H1 (cell line): ENCODE results near the gene SQOR. TPM values are rescaled to one million over a fixed set of nuclear protein-coding genes. Genes with fewer than 3 reads are reported as not detected.

Experiments
- CTCF ChIA-PET: fragments of 300-600 bp; sonication (Branson Sonifier 250); formaldehyde crosslinking; loops from one replicate; lab custom pipeline; 2021; ENCODE audit not compliant: partially characterized antibody; lab: Charles Lee
- POLR2A ChIA-PET: fragments of 300-600 bp; sonication (Branson Sonifier 250); formaldehyde crosslinking; loops from one replicate; lab custom pipeline; 2021; ENCODE audit warnings: inconsistent platforms; ENCODE audit not compliant: partially characterized antibody; lab: Charles Lee
- DNase-seq, 2 experiments: peaks; one replicate each; pipeline versions ENCODE4 v3.0.0 to v3.0.0-alpha.2; 2010 to 2022; ENCODE audit warnings: low spot score in 2 of 2, low read depth in 1 of 2, mixed read lengths in 1 of 2
- FAIRE-seq: peaks from 2 replicates; lab custom pipeline; 2011; peaks lifted over from hg19 to GRCh38; lab: Jason Lieb, UNC
- H2AFZ ChIP-seq: 2 replicates; pipeline ENCODE4 v1.8.1; 2012; ENCODE audit warnings: low read length, inconsistent platforms
- H2AK5ac ChIP-seq: 2 replicates; pipeline ENCODE4 v1.6.1; 2013; ENCODE audit warnings: low read depth, low read length
- H2BK120ac ChIP-seq: replicated peaks from 2 replicates; pipeline ENCODE3; 2013; ENCODE audit warnings: low read depth, low read length, inconsistent platforms
- H2BK12ac ChIP-seq: 2 replicates; pipeline ENCODE4 v1.6.1; 2013; ENCODE audit warnings: low read depth, low read length
- H2BK15ac ChIP-seq: 2 replicates; pipeline ENCODE4 v1.6.1; 2013; ENCODE audit warnings: low read length
- H2BK20ac ChIP-seq: 2 replicates; pipeline ENCODE4 v1.6.1; 2013; ENCODE audit warnings: low read length
- H2BK5ac ChIP-seq: 2 replicates; pipeline ENCODE4 v1.6.1; 2013; ENCODE audit warnings: low read depth, low read length
- H3K14ac ChIP-seq: 2 replicates; pipeline ENCODE4 v1.6.1; 2013; ENCODE audit warnings: inconsistent platforms; ENCODE audit not compliant: insufficient read length
- H3K18ac ChIP-seq: 2 replicates; pipeline ENCODE4 v1.6.1; 2013; ENCODE audit warnings: low read length; ENCODE audit errors: extremely low read depth
- H3K23ac ChIP-seq: 2 replicates; pipeline ENCODE4 v1.6.1; 2013; ENCODE audit warnings: inconsistent platforms; ENCODE audit not compliant: insufficient read length
- H3K23me2 ChIP-seq: 2 replicates; pipeline ENCODE4 v1.6.1; 2013; ENCODE audit warnings: low read depth, low read length
- H3K27ac ChIP-seq: 2 replicates; pipeline ENCODE4 v1.6.1; 2011; ENCODE audit warnings: low read depth, low read length, inconsistent platforms
- H3K27me3 ChIP-seq, 4 experiments: replicated peaks in 1 of 4; 1 replicate in 1 of 4; 2 replicates in 3 of 4; pipeline versions ENCODE4 v1.6.1 to v1.8.1; 2011 to 2013; ENCODE audit warnings: low read length in 3 of 4, mild to moderate bottlenecking in 3 of 4, inconsistent platforms in 2 of 4, mixed read lengths in 2 of 4, moderate library complexity in 1 of 4; ENCODE audit not compliant: control insufficient read depth in 3 of 4, insufficient read depth in 3 of 4; ENCODE audit errors: extremely low read depth in 1 of 4
- H3K36me3 ChIP-seq, 4 experiments: 2 replicates each; pipeline versions ENCODE4 v1.6.1 to v1.8.1; 2011 to 2013; ENCODE audit warnings: mild to moderate bottlenecking in 4 of 4, low read length in 3 of 4, moderate library complexity in 2 of 4, control low read depth in 1 of 4, inconsistent platforms in 1 of 4; ENCODE audit not compliant: insufficient read depth in 4 of 4, control insufficient read depth in 2 of 4
- H3K4ac ChIP-seq: replicated peaks from 2 replicates; pipeline ENCODE3; 2013; ENCODE audit warnings: low read length, low read depth, mixed read lengths, inconsistent platforms; ENCODE audit not compliant: insufficient read length
- H3K4me1 ChIP-seq, 4 experiments: replicated peaks in 1 of 4; 1 replicate in 1 of 4; 2 replicates in 3 of 4; pipeline versions ENCODE4 v1.6.1 to v1.8.1; 2011 to 2013; ENCODE audit warnings: low read length in 3 of 4, inconsistent platforms in 2 of 4, mixed read lengths in 1 of 4; ENCODE audit not compliant: insufficient read depth in 4 of 4, control insufficient read depth in 3 of 4
- H3K4me2 ChIP-seq, 2 experiments: 2 replicates each; pipeline versions ENCODE4 v1.6.1 to v1.8.1; 2011 to 2013; ENCODE audit warnings: low read depth in 2 of 2, low read length in 2 of 2, control low read depth in 1 of 2, inconsistent platforms in 1 of 2, mild to moderate bottlenecking in 1 of 2; ENCODE audit not compliant: insufficient read depth in 1 of 2
- H3K4me3 ChIP-seq, 4 experiments: fragments of 200-600, 300-600 bp in 1 of 4; sonication (generic), shearing (Covaris generic), sonication (Bioruptor Twin) in 1 of 4; 2 replicates each; pipeline versions ENCODE4 v1.5.1 to v1.8.1; 2011 to 2016; ENCODE audit warnings: low read length in 4 of 4, low read depth in 3 of 4, control low read depth in 2 of 4, inconsistent platforms in 2 of 4, mild to moderate bottlenecking in 2 of 4, mixed read lengths in 1 of 4, moderate library complexity in 1 of 4; ENCODE audit not compliant: insufficient read depth in 2 of 4; ENCODE audit errors: extremely low read depth in 1 of 4
- H3K56ac ChIP-seq: replicated peaks from 2 replicates; pipeline ENCODE3; 2013; ENCODE audit warnings: low read depth, mild to moderate bottlenecking, mixed read lengths, low read length, inconsistent platforms; ENCODE audit not compliant: insufficient read length
- H3K79me1 ChIP-seq: 2 replicates; pipeline ENCODE4 v1.6.1; 2013; ENCODE audit warnings: low read depth, low read length, control low read depth
- H3K79me2 ChIP-seq, 2 experiments: 2 replicates each; pipeline versions ENCODE4 v1.6.1 to v1.8.1; 2012 to 2013; ENCODE audit warnings: low read length in 2 of 2, mild to moderate bottlenecking in 2 of 2, inconsistent platforms in 1 of 2; ENCODE audit not compliant: insufficient read depth in 2 of 2, control insufficient read depth in 1 of 2
- H3K9ac ChIP-seq, 4 experiments: replicated peaks in 1 of 4; 1 replicate in 1 of 4; 2 replicates in 3 of 4; pipeline versions ENCODE4 v1.6.1 to v1.8.1; 2011 to 2013; ENCODE audit warnings: low read depth in 3 of 4, low read length in 3 of 4, control low read depth in 2 of 4, mild to moderate bottlenecking in 2 of 4, moderate library complexity in 2 of 4, inconsistent platforms in 1 of 4; ENCODE audit errors: extremely low read depth in 1 of 4
- H3K9me3 ChIP-seq, 2 experiments: 2 replicates each; pipeline versions ENCODE4 v1.6.1 to v1.8.1; 2012 to 2013; ENCODE audit warnings: mild to moderate bottlenecking in 2 of 2, moderate library complexity in 2 of 2, control low read depth in 1 of 2, inconsistent platforms in 1 of 2, low read depth in 1 of 2, low read length in 1 of 2, mixed read lengths in 1 of 2; ENCODE audit not compliant: insufficient read depth in 2 of 2
- H4K20me1 ChIP-seq, 2 experiments: replicated peaks in 1 of 2; 2 replicates each; pipeline versions ENCODE3 to v1.8.1; 2011 to 2013; ENCODE audit warnings: inconsistent platforms in 2 of 2, low read length in 2 of 2, mild to moderate bottlenecking in 1 of 2; ENCODE audit not compliant: insufficient read depth in 2 of 2, control insufficient read depth in 1 of 2
- H4K5ac ChIP-seq: 2 replicates; pipeline ENCODE4 v1.6.1; 2013; ENCODE audit warnings: low read length, low read depth, mixed read lengths, inconsistent platforms; ENCODE audit not compliant: insufficient read length
- H4K8ac ChIP-seq: 2 replicates; pipeline ENCODE4 v1.8.0; 2013; ENCODE audit warnings: mild to moderate bottlenecking, moderate library complexity, low read length, inconsistent platforms; ENCODE audit not compliant: insufficient read depth; ENCODE audit errors: extremely low read depth
- H4K91ac ChIP-seq: replicated peaks from 2 replicates; pipeline ENCODE3; 2013; ENCODE audit warnings: low read length, mixed read lengths, inconsistent platforms; ENCODE audit not compliant: insufficient read length
- CBX8 ChIP-seq: fragments of 300-800, 300-1000 bp; sonication (generic); IDR thresholded peaks from 2 replicates; pipeline ENCODE4 v1.7.1; 2016; ENCODE audit warnings: low read depth, low read length, borderline replicate concordance
- JUN ChIP-seq: IDR thresholded peaks from 2 replicates; pipeline ENCODE4 v1.6.1; 2011; ENCODE audit warnings: low read depth, mild to moderate bottlenecking, improper control_type of control experiment, low read length
- JUND ChIP-seq: IDR thresholded peaks from 2 replicates; pipeline ENCODE4 v1.6.1; 2011; ENCODE audit warnings: mild to moderate bottlenecking, improper control_type of control experiment, low read length
- SIX5 ChIP-seq: IDR thresholded peaks from 2 replicates; pipeline ENCODE4 v1.6.1; 2011; ENCODE audit warnings: mild to moderate bottlenecking, low read depth, low read length
- WGBS, 2 experiments: shearing (Covaris generic) in 1 of 2; methylation state at CpG; one replicate each; pipeline versions ENCODE4 v1.1.6 to v1.1.7; 2013 to 2015; ENCODE audit warnings: low lambda C conversion rate in 2 of 2, mixed read lengths in 2 of 2, inconsistent platforms in 1 of 2, low coverage in 1 of 2, missing lambda C conversion rate in 1 of 2; ENCODE audit not compliant: insufficient replicate concordance in 2 of 2, insufficient coverage in 1 of 2, insufficient read length in 1 of 2; ENCODE audit errors: extremely low coverage in 1 of 2, missing lambda C conversion rate in 1 of 2; 5-methylcytosine and 5-hydroxymethylcytosine counted together
- polyA plus RNA-seq, 7 experiments: library from polyadenylated mRNA; depleted of rRNA in 3 of 7; stranded (reverse) in 5 of 7; unstranded in 2 of 7; fragments of >200 nt in 5 of 7; fragments of 200-250 nt in 2 of 7; gene quantifications; 1 replicate in 5 of 7; 2 replicates in 1 of 7; 4 replicates in 1 of 7; pipeline versions ENCODE4 v1.2.1 to v1.2.3, GENCODE V29; 2011 to 2013; ENCODE audit warnings: missing spikeins in 2 of 7, mixed read lengths in 2 of 7
- total RNA-seq: library from RNA; stranded (reverse); fragmentation: NEBNext Ultra II Directional; extraction: Animal tissue kit (Norgen Biotek cat#: 25700); gene quantifications from 2 replicates; pipeline ENCODE4 v1.2.1, GENCODE V29; 2021

SQOR gene
- total and polyA plus RNA-seq, 2 of the 8 experiments (the other 6 are each of a cell fraction or from before 2014, with no cell fraction given), result 0.20 to 0.22 TPM

- Histone ChIP-seq H2BK5ac (no peak overlapping the region), H4K5ac (no peak overlapping the region), H3K4me1 (no peaks in the 10 kb centered on the region), H3K27ac (no peak overlapping the region), H3K9me3 (no peaks in the 10 kb centered on the region), H2AFZ (no peak overlapping the region), H3K4me2 (no peak overlapping the region), H2AK5ac (no peak overlapping the region), H2BK12ac (no peak overlapping the region), H3K56ac (no peak overlapping the region), H3K14ac (no peak overlapping the region), H2BK120ac (no peak overlapping the region), H2BK20ac (no peak overlapping the region), H3K23me2 (no peaks in the 10 kb centered on the region), H4K8ac (no peak overlapping the region), H3K36me3 (no peaks in the 10 kb centered on the region), H3K23ac (no peak overlapping the region), H3K4ac (no peak overlapping the region), H4K20me1 (no peaks in the 10 kb centered on the region), H3K9ac (no peak overlapping the region), H3K4me3 (no peak overlapping the region), H3K79me2 (no peaks in the 10 kb centered on the region), H4K91ac (no peak overlapping the region), H2BK15ac (no peak overlapping the region), H3K79me1 (no peaks in the 10 kb centered on the region), H3K27me3 (no peaks in the 10 kb centered on the region), H3K18ac (no peak overlapping the region)
- no peak for TF ChIP-seq CBX8
- TF ChIP-seq JUN, result no peak
- no peak for TF ChIP-seq SIX5
- TF ChIP-seq JUND, result no peak
- DNase-seq, result no peak
- no peak for FAIRE-seq
- 100% methylated on average over 3 of the region's 3 CpGs; no CpG with 5 or more reads in 1 of the 2 experiments for WGBS, 2 experiments
- POLR2A ChIA-PET, result no interaction called here
- CTCF ChIA-PET, result interaction anchor here (0.9 to 3.0 kb wide), 8 partner anchors 11 to 572 kb away, joined by 3 to 9 read pairs (median 4); no protein-coding TSS in a partner anchor
These were observed 93.8 kb downstream of the SQOR start for GRCh38 chr15:45728641-45729040.
